Activated CD4-positive, alpha-beta T cell treated with anti-CD3 and anti-CD28 coated beads, Interleukin-2, amount 10 ng/mL, durations not matched to agents 24 days and 14 days (primary cell): Measurements from ENCODE around the gene TLN1. TPM values are rescaled to one million over a fixed set of nuclear protein-coding genes. Genes with fewer than 3 reads are reported as not detected.

Experiments
- DNase-seq: peaks from one replicate; pipeline ENCODE4 v3.0.0; 2022
- H3K27ac Mint-ChIP-seq: one replicate; pipeline ENCODE4 v1.8.0; 2022; ENCODE audit warnings: mild to moderate bottlenecking, mixed read lengths
- H3K27me3 Mint-ChIP-seq: one replicate; pipeline ENCODE4 v1.8.0; 2022; ENCODE audit warnings: mixed read lengths
- H3K36me3 Mint-ChIP-seq: one replicate; pipeline ENCODE4 v1.8.0; 2022; ENCODE audit warnings: low read depth, mild to moderate bottlenecking, mixed read lengths
- H3K4me1 Mint-ChIP-seq: one replicate; pipeline ENCODE4 v1.8.0; 2021; ENCODE audit warnings: mixed read lengths
- H3K4me3 Mint-ChIP-seq: one replicate; pipeline ENCODE4 v1.8.0; 2022; ENCODE audit warnings: mild to moderate bottlenecking, moderate library complexity, mixed read lengths
- H3K9me3 Mint-ChIP-seq: one replicate; pipeline ENCODE4 v1.8.0; 2021; ENCODE audit warnings: mixed read lengths
- intact Hi-C: fragments of 100-400 bp; cut with micrococcal nuclease; formaldehyde crosslinking; loops from one replicate; pipeline ENCODE4 v1.15.1; 2023
- total RNA-seq: library from RNA; stranded (reverse); gene quantifications from 2 replicates; pipeline ENCODE4 v1.2.3, GENCODE V29; 2022

TLN1 gene
- total RNA-seq, 1 donor from 2014 or later, result 220 TPM

- Mint-ChIP-seq H3K36me3 (peaks cover 35% of the 10 kb centered on the region), H3K27ac (peak within 1 kb of the TSS; percentile 99), H3K27me3 (peaks cover 7% of the 10 kb centered on the region), H3K9me3 (peaks cover 4% of the 10 kb centered on the region), H3K4me1 (peaks cover 63% of the 10 kb centered on the region), H3K4me3 (peak within 1 kb of the TSS; percentile 92)
- intact Hi-C loops, result loop anchor here (1.0 to 5.0 kb wide), 3 partner anchors 32 to 154 kb away; partner anchors contain the start of genes CREB3, SPAG8 and TLN1
- peak; percentile 96 for DNase-seq
Measured at GRCh38 chr9:35658137-35658967, 73.6 kb downstream of the TLN1 start, which contains the start of gene CCDC107. CCDC107 (plus strand) TSS chr9:35658292; CDS start chr9:35658380, 88 bp downstream.

DNA sequence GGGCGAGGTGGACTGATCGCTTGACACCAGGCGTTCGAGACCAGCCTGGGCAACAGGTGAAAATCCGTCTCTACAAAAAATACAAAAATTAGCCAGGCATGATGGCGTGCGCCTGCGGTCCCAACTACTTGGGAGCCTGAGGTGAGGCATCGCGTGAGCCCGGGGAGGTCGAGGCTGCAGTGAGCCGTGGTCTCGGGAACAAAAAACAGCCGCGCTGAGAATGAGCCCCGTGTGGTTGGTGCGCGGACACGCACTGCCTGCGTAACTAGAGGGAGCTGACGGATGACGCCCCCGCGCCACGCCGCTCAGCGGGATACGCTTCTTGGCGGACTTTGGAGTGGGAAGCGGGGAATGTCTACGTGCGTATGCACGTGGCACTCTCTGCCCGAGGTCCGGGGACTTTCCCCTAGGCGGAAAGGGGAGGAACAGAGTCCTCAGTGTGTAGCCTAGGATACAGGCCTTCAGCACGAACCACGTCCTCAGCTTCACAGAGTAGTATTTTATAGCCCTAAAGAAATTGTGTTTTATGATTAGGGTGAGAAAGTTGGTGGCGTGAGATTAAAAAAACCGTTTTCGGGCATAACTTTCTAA, 74.4 kb downstream of the TLN1 start, which contains the start of gene RMRP:
RMRP (minus strand) TSS at position 474 of the 591 bp plus-strand sequence.
- Mint-ChIP-seq H3K27ac (peak within 1 kb of the TSS; percentile 99), H3K4me1 (peaks cover 58% of the 10 kb centered on the region), H3K27me3 (peaks cover 7% of the 10 kb centered on the region), H3K9me3 (peaks cover 4% of the 10 kb centered on the region), H3K4me3 (peak within 1 kb of the TSS; percentile 92), H3K36me3 (peaks cover 34% of the 10 kb centered on the region)
- DNase-seq, result peak; percentile 96
- intact Hi-C loops, result loop anchor here (1.0 to 5.0 kb wide), 5 partner anchors 10 to 155 kb away; partner anchors contain the start of genes CREB3, SPAG8, TESK1 and TLN1

DNA sequence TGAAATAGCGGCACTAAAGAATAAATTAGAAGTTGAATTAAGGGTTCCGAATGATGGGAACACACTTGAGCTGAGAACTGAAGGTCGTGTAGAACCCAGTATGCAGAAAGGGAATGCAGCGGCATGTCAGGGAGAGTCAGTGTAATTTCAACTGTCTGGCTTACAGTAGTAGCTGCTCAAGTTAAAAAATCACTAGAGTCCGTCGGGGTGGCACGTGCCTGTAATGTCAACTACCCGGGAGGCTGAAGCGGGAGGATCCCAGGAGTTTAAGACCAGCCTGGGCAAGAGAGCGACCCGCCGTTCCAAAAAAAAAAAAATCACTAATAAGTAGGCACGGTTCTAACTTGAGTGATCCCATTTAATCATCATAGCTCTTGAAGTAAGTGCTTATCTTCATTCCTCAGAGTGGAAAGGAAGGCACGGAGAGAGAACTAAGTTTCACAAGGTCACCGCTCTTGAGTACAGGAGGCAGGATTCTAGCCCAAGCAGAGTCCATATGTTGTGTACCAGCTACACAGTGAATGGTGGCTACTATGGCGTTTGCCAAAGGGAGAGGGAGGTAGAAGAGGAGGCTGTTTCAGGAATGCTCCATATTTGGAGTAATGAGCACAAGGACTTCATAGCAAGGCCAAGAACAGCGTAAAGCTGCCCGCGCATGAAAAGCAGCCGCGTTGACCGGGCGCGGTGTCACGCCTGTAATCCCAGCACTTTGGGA, 75.0 kb downstream of the TLN1 start:
- Mint-ChIP-seq H3K27me3 (peaks cover 7% of the 10 kb centered on the region), H3K4me1 (peaks cover 55% of the 10 kb centered on the region), H3K36me3 (peaks cover 30% of the 10 kb centered on the region)

DNA sequence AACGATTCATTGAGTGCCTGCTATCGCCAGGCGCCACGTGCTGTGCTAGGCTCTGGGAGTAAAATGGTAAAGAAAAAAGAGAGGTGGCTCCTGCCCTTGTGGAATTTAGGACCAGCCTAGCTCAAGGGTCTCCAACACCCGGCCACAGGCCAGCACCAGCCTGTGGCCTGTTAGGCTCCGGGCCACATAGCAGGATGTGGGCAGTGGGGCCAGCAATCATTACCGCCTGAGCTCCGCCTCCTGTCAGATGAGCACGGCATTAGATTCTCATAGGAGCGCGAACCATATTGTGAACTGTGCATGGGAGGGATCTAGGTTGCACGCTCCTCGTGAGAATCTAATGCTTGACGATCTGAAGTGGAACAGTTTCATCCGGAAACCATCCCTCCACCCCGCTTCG, 75.6 kb downstream of the TLN1 start:
- Mint-ChIP-seq H3K9me3 (peaks cover 4% of the 10 kb centered on the region), H3K4me3 (peak overlapping the region; percentile 92), H3K27ac (peak overlapping the region; percentile 99), H3K27me3 (peaks cover 7% of the 10 kb centered on the region), H3K36me3 (peaks cover 25% of the 10 kb centered on the region), H3K4me1 (peaks cover 57% of the 10 kb centered on the region)
- no peak for DNase-seq
- intact Hi-C loops, result loop anchor here (2.0 to 5.0 kb wide), 2 partner anchors 52 to 156 kb away; partner anchors contain the start of genes SPAG8 and TESK1

More for the DNA sequence above, 75.0 kb downstream of the TLN1 start:
- intact Hi-C loops, result loop anchor here (1.0 to 5.0 kb wide), 3 partner anchors 10 to 155 kb away; partner anchors contain the start of genes SPAG8 and TESK1
- no peak for DNase-seq
- peak overlapping the region; percentile 99 for H3K27ac Mint-ChIP-seq
- H3K4me3 Mint-ChIP-seq, result peak overlapping the region; percentile 92
- H3K9me3 Mint-ChIP-seq, result peaks cover 4% of the 10 kb centered on the region

DNA sequence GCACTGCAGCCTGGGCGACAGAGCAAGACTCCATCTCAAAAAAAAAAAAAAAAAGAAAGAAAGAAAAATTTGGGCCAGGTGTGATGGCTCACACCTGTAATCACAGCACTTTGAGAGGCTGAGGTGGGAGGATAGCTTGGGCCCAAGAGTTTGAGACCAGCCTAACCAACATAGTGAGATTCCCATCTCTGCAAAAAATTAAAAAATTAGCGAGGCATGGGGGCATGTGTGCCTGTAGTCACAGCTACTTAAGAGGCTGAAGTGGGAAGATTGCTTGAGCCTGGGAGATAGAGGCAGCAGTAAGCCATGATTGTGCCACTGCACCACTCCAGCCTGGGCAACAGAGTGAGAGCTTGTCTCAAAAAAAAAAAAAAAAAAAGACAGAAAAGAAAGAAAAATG, 78.4 kb downstream of the TLN1 start:
- no peak overlapping the region for H3K27ac Mint-ChIP-seq
- intact Hi-C loops, result no loop called here
- peaks cover 10% of the 10 kb centered on the region for H3K36me3 Mint-ChIP-seq
- H3K9me3 Mint-ChIP-seq, result peaks cover 4% of the 10 kb centered on the region
- no peak for DNase-seq
- peaks cover 7% of the 10 kb centered on the region for H3K27me3 Mint-ChIP-seq
- peaks cover 46% of the 10 kb centered on the region for H3K4me1 Mint-ChIP-seq
- no peak overlapping the region for H3K4me3 Mint-ChIP-seq

- peaks cover 13% of the 10 kb centered on the region for H3K36me3 Mint-ChIP-seq
- peaks cover 2% of the 10 kb centered on the region for H3K9me3 Mint-ChIP-seq
- DNase-seq, result no peak
- H3K4me1 Mint-ChIP-seq, result peaks cover 52% of the 10 kb centered on the region
- H3K27me3 Mint-ChIP-seq, result peaks cover 5% of the 10 kb centered on the region
- intact Hi-C loops, result no loop called here
- H3K4me3 Mint-ChIP-seq, result no peak overlapping the region
- H3K27ac Mint-ChIP-seq, result peak overlapping the region; percentile 45
Measured at GRCh38 chr9:35652829-35653209, 79.2 kb downstream of the TLN1 start.

- peaks cover 14% of the 10 kb centered on the region for H3K36me3 Mint-ChIP-seq
- H3K27me3 Mint-ChIP-seq, result peaks cover 3% of the 10 kb centered on the region
- H3K9me3 Mint-ChIP-seq, result no peaks in the 10 kb centered on the region
- intact Hi-C loops, result no loop called here
- H3K4me1 Mint-ChIP-seq, result peaks cover 52% of the 10 kb centered on the region
- DNase-seq, result no peak
- peak overlapping the region; percentile 56 for H3K4me3 Mint-ChIP-seq
- peak overlapping the region; percentile 51 for H3K27ac Mint-ChIP-seq
Measured at GRCh38 chr9:35651956-35652828, 79.8 kb downstream of the TLN1 start.

DNA sequence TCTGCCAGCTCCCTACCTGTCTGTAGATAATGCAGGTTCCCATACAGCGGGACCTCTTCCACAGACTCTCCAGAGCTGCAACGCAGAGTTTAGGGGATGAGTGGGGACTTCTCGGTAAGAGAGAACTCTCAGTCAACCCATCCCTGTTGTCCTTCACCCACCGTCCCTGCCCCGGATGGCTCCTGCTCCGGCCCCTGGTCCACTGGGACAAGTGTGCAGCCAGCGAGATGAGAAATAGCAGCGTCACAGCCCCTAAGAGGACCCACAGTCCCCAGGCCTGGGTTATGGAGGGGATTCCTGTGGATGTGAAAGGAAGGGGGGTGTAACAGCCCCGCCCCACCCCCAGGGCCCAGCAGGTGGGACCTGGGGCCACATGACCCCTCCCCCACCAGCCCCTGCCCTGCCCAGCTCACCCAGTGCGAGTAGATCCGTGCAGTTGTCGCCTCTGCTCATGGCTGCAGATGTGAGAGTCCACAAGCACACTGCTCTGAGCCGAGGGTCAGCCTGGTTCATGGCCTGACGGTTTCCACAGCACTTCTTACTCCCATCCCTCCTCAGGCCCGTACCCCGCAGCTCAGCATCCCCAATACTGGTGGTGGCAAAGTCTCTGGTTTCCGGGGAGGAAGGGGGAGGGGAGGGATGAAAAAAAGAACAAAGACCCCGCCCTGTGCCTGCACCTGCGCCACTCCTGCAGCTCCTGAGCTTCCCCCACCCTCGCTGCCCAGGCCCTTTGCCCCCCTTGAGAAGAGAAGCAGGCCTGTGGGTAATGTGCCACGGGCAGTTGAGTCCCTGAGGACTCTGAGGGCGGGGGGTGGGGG, 81.4 kb downstream of the TLN1 start, which contains the start of gene SIT1:
SIT1 (minus strand) TSS at position 591 of the 818 bp plus-strand sequence; CDS start at position 513, 78 bp downstream.
- H3K4me1 Mint-ChIP-seq, result peaks cover 43% of the 10 kb centered on the region
- intact Hi-C loops, result no loop called here
- peak within 1 kb of the TSS; percentile 92 for H3K4me3 Mint-ChIP-seq
- H3K36me3 Mint-ChIP-seq, result peaks cover 14% of the 10 kb centered on the region
- peak within 1 kb of the TSS; percentile 96 for H3K27ac Mint-ChIP-seq
- no peaks in the 10 kb centered on the region for H3K27me3 Mint-ChIP-seq
- no peaks in the 10 kb centered on the region for H3K9me3 Mint-ChIP-seq
- peak; percentile 81 for DNase-seq

DNA sequence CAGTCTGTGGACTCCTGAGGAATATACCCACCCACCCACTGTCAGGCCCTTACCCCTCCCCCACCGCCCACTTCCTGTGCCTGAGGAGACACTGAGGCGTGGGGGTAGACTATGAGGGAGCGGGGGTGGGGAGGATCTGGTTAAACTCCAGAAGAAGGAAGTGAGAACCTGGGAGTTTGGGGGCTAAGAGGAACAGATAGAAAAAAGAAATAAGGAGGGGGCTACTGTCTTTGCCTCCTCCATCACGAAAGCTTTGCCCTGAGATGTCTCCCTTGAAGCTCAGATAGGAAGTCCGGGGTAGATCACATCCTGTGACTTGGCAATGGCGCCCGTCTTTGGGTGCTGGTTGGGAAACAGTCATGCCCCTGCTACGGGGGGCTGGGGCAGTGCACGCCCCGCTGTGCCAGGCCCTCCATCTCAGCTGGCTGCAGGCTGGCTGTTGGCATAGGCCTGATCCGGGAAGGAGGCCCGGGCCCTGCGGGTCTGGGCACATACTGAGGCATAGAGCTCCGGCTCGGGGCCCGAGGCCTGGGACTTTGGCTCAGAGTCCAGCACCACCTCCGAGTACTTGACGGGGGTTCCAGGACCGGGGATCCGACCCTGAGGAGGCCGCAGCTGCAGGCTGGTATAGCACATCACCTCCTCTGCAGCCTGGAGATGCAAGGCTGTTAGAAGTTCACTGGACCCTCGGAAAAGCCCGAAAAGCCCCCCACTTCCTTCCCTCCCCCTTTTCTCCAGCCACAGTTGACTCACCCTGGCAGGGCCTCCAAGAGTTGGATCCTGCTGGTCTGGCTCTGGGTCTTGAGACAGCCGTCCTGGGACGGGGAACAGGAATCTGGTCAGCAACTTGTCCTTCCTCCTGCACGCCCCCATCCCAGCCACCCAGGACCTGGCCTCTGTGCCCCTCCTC, 82.3 kb downstream of the TLN1 start:
- H3K9me3 Mint-ChIP-seq, result no peaks in the 10 kb centered on the region
- no peaks in the 10 kb centered on the region for H3K27me3 Mint-ChIP-seq
- peaks cover 14% of the 10 kb centered on the region for H3K36me3 Mint-ChIP-seq
- peaks cover 44% of the 10 kb centered on the region for H3K4me1 Mint-ChIP-seq
- intact Hi-C loops, result loop anchor here (5.0 kb wide), 1 partner anchor 537 kb away; no protein-coding TSS in a partner anchor
- peak overlapping the region; percentile 92 for H3K4me3 Mint-ChIP-seq
- peak overlapping the region; percentile 96 for H3K27ac Mint-ChIP-seq
- peak; percentile 84 for DNase-seq
